ENCODE results near the gene ZNF384. TPM values are rescaled to one million over a fixed set of nuclear protein-coding genes. Genes with fewer than 3 reads are reported as not detected.
A peak's percentile ranks its signal among the peaks of the same experiment; 100 is the strongest.

The ZNF384 gene
- total RNA-seq, 1 experiment from 2014 or later = 88.0 TPM

DNA sequence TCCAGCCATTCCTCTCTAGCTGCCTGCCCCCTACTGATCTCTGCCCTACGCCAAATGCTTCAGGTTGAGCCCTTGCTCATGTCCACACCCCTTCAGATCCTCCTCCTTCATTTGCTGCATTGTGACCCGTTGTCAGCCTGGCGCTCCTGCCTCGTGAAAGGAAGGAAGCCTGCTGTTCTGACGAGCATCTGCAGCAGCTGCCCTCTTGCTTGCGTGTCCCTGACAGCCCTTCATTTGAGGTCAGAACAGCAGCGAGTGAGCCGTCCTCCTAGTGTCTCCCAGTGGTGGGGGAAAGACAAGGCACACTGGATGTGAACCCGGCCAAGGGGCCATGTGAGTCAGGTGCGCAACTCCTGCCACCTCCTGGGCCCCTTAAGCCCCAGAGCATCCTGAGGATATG, 14.5 kb upstream of the ZNF384 start:
- Histone ChIP-seq H3K4me2 (ENCODE audit: insufficient read depth, insufficient read length, low read length) (peak overlapping the region; percentile 9), H3K4me1 (ENCODE audit: insufficient read depth, low read length) (peaks cover 3% of the 10 kb centered on the region; the same call in 1 of the 2 replicates), H2BK5ac (ENCODE audit: insufficient read length, low read length) (no peak overlapping the region), H3K23me2 (ENCODE audit: insufficient read length, low read depth, low read length, poor library complexity, severe bottlenecking) (peaks cover 17% of the 10 kb centered on the region), H3K4ac (ENCODE audit: low read depth, low read length) (no peak overlapping the region), H3K79me2 (ENCODE audit: insufficient read depth, low read length) (no peaks in the 10 kb centered on the region), H3K27ac (ENCODE audit: insufficient read length, low read depth, low read length) (no peak overlapping the region), H4K8ac (replicated peaks; ENCODE audit: insufficient read length, low read depth, low read length) (no peak overlapping the region), H2AK5ac (ENCODE audit: insufficient read length, low read length) (no peak overlapping the region), H3K79me1 (ENCODE audit: insufficient read depth, low read depth, low read length, poor library complexity, severe bottlenecking) (no peaks in the 10 kb centered on the region), H3K9ac (ENCODE audit: extremely low read depth, insufficient read length, low read length) (no peak overlapping the region), H2BK120ac (ENCODE audit: low read depth, low read length, poor library complexity, severe bottlenecking) (no peak overlapping the region), H2BK20ac (ENCODE audit: low read depth, low read length, poor library complexity, severe bottlenecking) (no peak overlapping the region), H2BK12ac (ENCODE audit: insufficient read length, low read depth, low read length) (no peak overlapping the region), H3K27me3 (ENCODE audit: insufficient read depth, low read length) (peaks cover 3% of the 10 kb centered on the region; the same call in 1 of the 2 replicates), H2BK15ac (ENCODE audit: low read depth, low read length) (no peak overlapping the region), H3K56ac (ENCODE audit: insufficient read length, low read depth, low read length) (no peak overlapping the region), H3K14ac (ENCODE audit: insufficient read depth, low read length) (no peak overlapping the region), H3K23ac (ENCODE audit: insufficient read length, low read depth, low read length) (no peak overlapping the region), H3K18ac (ENCODE audit: insufficient read length, low read depth, low read length) (no peak overlapping the region), H4K20me1 (ENCODE audit: control insufficient read depth, insufficient read depth, insufficient read length) (no peaks in the 10 kb centered on the region), H2AFZ (ENCODE audit: low read length) (no peak overlapping the region), H3T11ph (ENCODE audit: low read length) (no peak overlapping the region), H3K9me3 (ENCODE audit: control insufficient read depth, low read depth, low read length) (no peaks in the 10 kb centered on the region), H4K91ac (ENCODE audit: insufficient read length, low read depth, low read length) (no peak overlapping the region), H4K5ac (ENCODE audit: insufficient read length, low read depth, low read length) (no peak overlapping the region)
- Mint-ChIP-seq H3K27me3 (ENCODE audit: low read depth) (peaks cover 62% of the 10 kb centered on the region), H3K9me3 (peaks cover 0 to 2% of the 10 kb centered on the region in 2 experiments; a peak in 3 of 5 replicates), H3K27ac (peak overlapping the region in 1 of 3 experiments; percentile 30; a peak in 1 of 7 replicates), H3K4me1 (peaks cover 15 to 19% of the 10 kb centered on the region in 2 experiments), H3K36me3 (ENCODE audit: insufficient read depth in 1 of 3, low read depth in 3 of 3) (peaks cover 0 to 4% (median 0%) of the 10 kb centered on the region in 3 experiments; a peak in 4 of 7 replicates), H3K4me3 (peak overlapping the region; percentile 21 to 38; a peak in 4 of 5 replicates)
- peak; percentile 83 for DNase-seq
- no CpG with 5 or more reads among the region's 10 CpGs for WGBS (ENCODE audit: extremely low coverage, insufficient read length, low lambda C conversion rate)
- TF ChIP-seq, protein P1, sequence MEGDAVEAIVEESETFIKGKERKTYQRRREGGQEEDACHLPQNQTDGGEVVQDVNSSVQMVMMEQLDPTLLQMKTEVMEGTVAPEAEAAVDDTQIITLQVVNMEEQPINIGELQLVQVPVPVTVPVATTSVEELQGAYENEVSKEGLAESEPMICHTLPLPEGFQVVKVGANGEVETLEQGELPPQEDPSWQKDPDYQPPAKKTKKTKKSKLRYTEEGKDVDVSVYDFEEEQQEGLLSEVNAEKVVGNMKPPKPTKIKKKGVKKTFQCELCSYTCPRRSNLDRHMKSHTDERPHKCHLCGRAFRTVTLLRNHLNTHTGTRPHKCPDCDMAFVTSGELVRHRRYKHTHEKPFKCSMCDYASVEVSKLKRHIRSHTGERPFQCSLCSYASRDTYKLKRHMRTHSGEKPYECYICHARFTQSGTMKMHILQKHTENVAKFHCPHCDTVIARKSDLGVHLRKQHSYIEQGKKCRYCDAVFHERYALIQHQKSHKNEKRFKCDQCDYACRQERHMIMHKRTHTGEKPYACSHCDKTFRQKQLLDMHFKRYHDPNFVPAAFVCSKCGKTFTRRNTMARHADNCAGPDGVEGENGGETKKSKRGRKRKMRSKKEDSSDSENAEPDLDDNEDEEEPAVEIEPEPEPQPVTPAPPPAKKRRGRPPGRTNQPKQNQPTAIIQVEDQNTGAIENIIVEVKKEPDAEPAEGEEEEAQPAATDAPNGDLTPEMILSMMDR (conservative IDR thresholded peaks at IDR 0.05) = peak; percentile 32; the same call in 2 of the 3 replicates

All from H9 (cell line).